HepG2 (cell line): Measurements from ENCODE around the gene TMEM250. TPM values are rescaled to one million over a fixed set of nuclear protein-coding genes. Genes with fewer than 3 reads are reported as not detected.

Experiments used
- DBP ChIP-seq: sonication (generic); formaldehyde crosslinking; IDR thresholded peaks from 2 replicates; pipeline ENCODE4 v1.4.0; 2020; ENCODE audit warnings: missing genetic modification reagents; ENCODE audit errors: not compliant biosample characterization
- HNRNPL ChIP-seq: fragments of 200-400 bp; formaldehyde crosslinking; IDR thresholded peaks from 2 replicates; pipeline ENCODE4 v1.6.1; 2017; ENCODE audit warnings: mild to moderate bottlenecking, low read depth, low read length
- KAT7 ChIP-seq: IDR thresholded peaks from 2 replicates; pipeline ENCODE4 v1.6.1; 2018; ENCODE audit warnings: borderline replicate concordance, missing compliant biosample characterization
- MXD4 ChIP-seq: IDR thresholded peaks from 2 replicates; pipeline ENCODE4 v1.6.1; 2016; ENCODE audit warnings: mild to moderate bottlenecking, missing biosample characterization, missing genetic modification reagents
- RBM22 ChIP-seq: fragments of 200-400 bp; formaldehyde crosslinking; optimal IDR thresholded peaks from 2 replicates; pipeline ENCODE3; 2017; ENCODE audit warnings: mild to moderate bottlenecking, low read length, moderate library complexity
- SAFB2 ChIP-seq: sonication (generic); formaldehyde crosslinking; IDR thresholded peaks from 2 replicates; pipeline ENCODE4 v1.5.1; 2020; ENCODE audit warnings: missing genetic modification reagents, low read depth, mild to moderate bottlenecking, borderline replicate concordance
- SKI ChIP-seq: fragments of 450-650 bp; IDR thresholded peaks from one replicate; pipeline ENCODE4 v1.6.1; 2018; ENCODE audit warnings: mild to moderate bottlenecking; ENCODE audit not compliant: partially characterized antibody
- SP2 ChIP-seq: sonication (generic); formaldehyde crosslinking; IDR thresholded peaks from 2 replicates; pipeline ENCODE4 v1.5.1; 2020; ENCODE audit warnings: mild to moderate bottlenecking, missing genetic modification reagents
- STAG1 ChIP-seq: sonication (generic); formaldehyde crosslinking; IDR thresholded peaks from 2 replicates; pipeline ENCODE4 v1.4.0; 2020; ENCODE audit warnings: missing genetic modification reagents
- TCF12 ChIP-seq, 2 experiments: fragments of 450-650 bp in 1 of 2; sonication (generic) in 1 of 2; formaldehyde crosslinking in 1 of 2; IDR thresholded peaks; 2 replicates each; pipeline versions ENCODE4 v1.6.1 to v1.8.0; 2017 to 2022; ENCODE audit warnings: antibody characterized with exemption in 1 of 2, mild to moderate bottlenecking in 1 of 2, missing genetic modification reagents in 1 of 2, moderate library complexity in 1 of 2
- ZBTB3 ChIP-seq: sonication (generic); formaldehyde crosslinking; IDR thresholded peaks from 2 replicates; pipeline ENCODE4 v1.4.0; 2020; ENCODE audit warnings: low read depth, mild to moderate bottlenecking, moderate library complexity, missing genetic modification reagents, borderline replicate concordance
- ZFAT ChIP-seq: sonication (generic); formaldehyde crosslinking; conservative IDR thresholded peaks from 2 replicates; pipeline ENCODE4 v1.8.1; 2023; ENCODE audit warnings: missing genetic modification reagents, inconsistent platforms
- ZNF383 ChIP-seq: sonication (generic); formaldehyde crosslinking; IDR thresholded peaks from 2 replicates; pipeline ENCODE4 v1.4.0; 2020; ENCODE audit warnings: missing genetic modification reagents, mild to moderate bottlenecking, borderline replicate concordance
- ZNF431 ChIP-seq: sonication (generic); formaldehyde crosslinking; IDR thresholded peaks from 2 replicates; pipeline ENCODE4 v1.9.0; 2022; ENCODE audit warnings: missing genetic modification reagents, low read depth, mild to moderate bottlenecking, borderline replicate concordance
- ZNF501 ChIP-seq: sonication (generic); formaldehyde crosslinking; IDR thresholded peaks from 2 replicates; pipeline ENCODE4 v1.5.1; 2020; ENCODE audit warnings: mild to moderate bottlenecking, moderate library complexity, missing genetic modification reagents
- ZNF549 ChIP-seq: sonication (generic); formaldehyde crosslinking; IDR thresholded peaks from 2 replicates; pipeline ENCODE4 v1.5.0; 2020; ENCODE audit warnings: missing genetic modification reagents
- polyA plus RNA-seq, 8 experiments: library from polyadenylated mRNA; depleted of rRNA in 3 of 8; stranded (reverse) in 7 of 8; unstranded in 1 of 8; fragments of >200 nt; fragmentation: Illumina TruSeq in 4 of 8; extraction: Trizol in 4 of 8; gene quantifications; 2 replicates each; pipeline versions ENCODE4 v1.2.1 to v1.2.3, GENCODE V29; 2011 to 2016; ENCODE audit warnings: low read depth in 4 of 8, missing spikeins in 1 of 8, mixed read lengths in 1 of 8; ENCODE audit not compliant: insufficient read depth in 1 of 8
- total RNA-seq, 5 experiments: library from RNA; depleted of rRNA; stranded (reverse); fragments of >200 nt; fragmentation: Illumina TruSeq; extraction: Trizol; gene quantifications; 2 replicates each; pipeline ENCODE4 v1.2.3, GENCODE V29; 2016; ENCODE audit warnings: low read depth in 1 of 5
- TF ChIP-seq, protein P1 (sequence below): sonication (generic); formaldehyde crosslinking; IDR thresholded peaks from 2 replicates; pipeline ENCODE4 v1.4.0; 2020; ENCODE audit warnings: missing genetic modification reagents, mild to moderate bottlenecking, borderline replicate concordance
- TF ChIP-seq, protein P2 (sequence below): sonication (generic); formaldehyde crosslinking; IDR thresholded peaks from 2 replicates; pipeline ENCODE4 v1.9.0; 2021; ENCODE audit warnings: missing genetic modification reagents, borderline replicate concordance
- TF ChIP-seq, protein P3 (sequence below): sonication (generic); formaldehyde crosslinking; IDR thresholded peaks from 2 replicates; pipeline ENCODE4 v1.4.0; 2020; ENCODE audit warnings: missing genetic modification reagents

The TMEM250 gene
- total and polyA plus RNA-seq, 2 of the 13 experiments (the other 11 are each of a cell fraction or from before 2014, with no cell fraction given), result 5.5 to 13.9 TPM

DNA sequence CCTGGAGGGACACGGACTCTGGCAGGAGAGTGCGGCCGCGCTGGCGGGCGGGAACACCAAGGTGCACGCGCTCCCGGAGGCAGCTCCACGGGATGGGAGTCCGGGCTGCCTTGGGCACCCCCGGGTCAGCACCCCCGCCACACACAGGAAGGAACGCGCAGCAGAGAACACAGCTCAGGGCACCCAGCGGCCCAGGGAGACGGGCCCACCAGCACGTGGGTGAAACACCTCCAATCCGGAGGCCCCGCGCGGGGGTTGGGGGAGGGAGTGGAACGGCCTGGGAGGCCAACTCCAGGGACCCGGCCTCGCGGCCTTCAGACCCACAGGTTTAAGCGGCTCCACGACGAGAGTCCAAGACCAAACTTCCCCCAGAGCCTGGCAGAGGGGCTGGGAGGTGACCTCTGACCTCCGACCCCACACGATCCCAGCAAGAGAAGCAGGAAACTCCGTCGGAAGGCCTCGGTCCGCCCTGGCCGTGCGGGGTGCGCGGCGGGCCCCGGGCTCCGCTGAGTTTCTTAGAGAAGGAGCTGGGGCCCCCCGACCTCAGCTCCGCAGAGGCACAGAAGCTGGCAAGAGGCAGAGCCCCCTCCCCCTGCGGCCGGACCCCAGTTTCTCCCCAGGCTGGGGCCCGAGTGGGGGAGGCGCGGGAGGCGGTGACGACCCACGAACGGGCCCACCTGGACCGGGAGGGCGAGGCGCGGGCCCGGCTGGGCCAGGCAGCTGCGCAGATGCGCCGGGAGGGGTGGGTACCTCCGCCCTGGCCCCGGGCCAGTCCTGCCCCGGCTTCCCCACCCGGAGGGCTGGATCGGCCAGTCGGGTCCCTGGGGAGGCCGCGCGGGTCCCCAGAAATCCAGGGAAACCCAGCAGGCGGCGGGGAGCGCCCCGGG, 24.4 kb downstream of the TMEM250 start (continued):
- TF ChIP-seq DBP (CRISPR knock-in tag) (no peak), ZBTB3 (no peak; the same call in 1 of the 2 replicates), STAG1 (CRISPR knock-in tag) (no peak), RBM22 (no peak), ZNF501 (0 out of 2 replicates have a peak, but pooled peaks have one; percentile 22), ZNF549 (no peak), MXD4 (CRISPR knock-in tag) (peak; percentile 73; the same call in 1 of the 2 replicates), SP2 (no peak), ZNF383 (CRISPR knock-in tag) (no peak), SAFB2 (CRISPR knock-in tag) (no peak), ZFAT (CRISPR knock-in tag) (no peak), HNRNPL (peak; percentile 76; the same call in 1 of the 2 replicates), ZNF431 (CRISPR knock-in tag) (no peak), KAT7 (CRISPR knock-in tag) (no peak), TCF12 (IDR thresholded peaks at IDR 0.05) (no peak), TCF12 (CRISPR knock-in tag; IDR thresholded peaks at IDR 0.05) (0 out of 2 replicates have a peak, but pooled peaks have one; percentile 18), SKI (no peak)
- TF ChIP-seq, protein P1, sequence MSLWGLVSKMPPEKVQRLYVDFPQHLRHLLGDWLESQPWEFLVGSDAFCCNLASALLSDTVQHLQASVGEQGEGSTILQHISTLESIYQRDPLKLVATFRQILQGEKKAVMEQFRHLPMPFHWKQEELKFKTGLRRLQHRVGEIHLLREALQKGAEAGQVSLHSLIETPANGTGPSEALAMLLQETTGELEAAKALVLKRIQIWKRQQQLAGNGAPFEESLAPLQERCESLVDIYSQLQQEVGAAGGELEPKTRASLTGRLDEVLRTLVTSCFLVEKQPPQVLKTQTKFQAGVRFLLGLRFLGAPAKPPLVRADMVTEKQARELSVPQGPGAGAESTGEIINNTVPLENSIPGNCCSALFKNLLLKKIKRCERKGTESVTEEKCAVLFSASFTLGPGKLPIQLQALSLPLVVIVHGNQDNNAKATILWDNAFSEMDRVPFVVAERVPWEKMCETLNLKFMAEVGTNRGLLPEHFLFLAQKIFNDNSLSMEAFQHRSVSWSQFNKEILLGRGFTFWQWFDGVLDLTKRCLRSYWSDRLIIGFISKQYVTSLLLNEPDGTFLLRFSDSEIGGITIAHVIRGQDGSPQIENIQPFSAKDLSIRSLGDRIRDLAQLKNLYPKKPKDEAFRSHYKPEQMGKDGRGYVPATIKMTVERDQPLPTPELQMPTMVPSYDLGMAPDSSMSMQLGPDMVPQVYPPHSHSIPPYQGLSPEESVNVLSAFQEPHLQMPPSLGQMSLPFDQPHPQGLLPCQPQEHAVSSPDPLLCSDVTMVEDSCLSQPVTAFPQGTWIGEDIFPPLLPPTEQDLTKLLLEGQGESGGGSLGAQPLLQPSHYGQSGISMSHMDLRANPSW, result no peak
- TF ChIP-seq, protein P2, sequence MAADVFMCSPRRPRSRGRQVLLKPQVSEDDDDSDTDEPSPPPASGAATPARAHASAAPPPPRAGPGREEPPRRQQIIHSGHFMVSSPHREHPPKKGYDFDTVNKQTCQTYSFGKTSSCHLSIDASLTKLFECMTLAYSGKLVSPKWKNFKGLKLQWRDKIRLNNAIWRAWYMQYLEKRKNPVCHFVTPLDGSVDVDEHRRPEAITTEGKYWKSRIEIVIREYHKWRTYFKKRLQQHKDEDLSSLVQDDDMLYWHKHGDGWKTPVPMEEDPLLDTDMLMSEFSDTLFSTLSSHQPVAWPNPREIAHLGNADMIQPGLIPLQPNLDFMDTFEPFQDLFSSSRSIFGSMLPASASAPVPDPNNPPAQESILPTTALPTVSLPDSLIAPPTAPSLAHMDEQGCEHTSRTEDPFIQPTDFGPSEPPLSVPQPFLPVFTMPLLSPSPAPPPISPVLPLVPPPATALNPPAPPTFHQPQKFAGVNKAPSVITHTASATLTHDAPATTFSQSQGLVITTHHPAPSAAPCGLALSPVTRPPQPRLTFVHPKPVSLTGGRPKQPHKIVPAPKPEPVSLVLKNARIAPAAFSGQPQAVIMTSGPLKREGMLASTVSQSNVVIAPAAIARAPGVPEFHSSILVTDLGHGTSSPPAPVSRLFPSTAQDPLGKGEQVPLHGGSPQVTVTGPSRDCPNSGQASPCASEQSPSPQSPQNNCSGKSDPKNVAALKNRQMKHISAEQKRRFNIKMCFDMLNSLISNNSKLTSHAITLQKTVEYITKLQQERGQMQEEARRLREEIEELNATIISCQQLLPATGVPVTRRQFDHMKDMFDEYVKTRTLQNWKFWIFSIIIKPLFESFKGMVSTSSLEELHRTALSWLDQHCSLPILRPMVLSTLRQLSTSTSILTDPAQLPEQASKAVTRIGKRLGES (CRISPR knock-in tag), result no peak
- TF ChIP-seq, protein P3, sequence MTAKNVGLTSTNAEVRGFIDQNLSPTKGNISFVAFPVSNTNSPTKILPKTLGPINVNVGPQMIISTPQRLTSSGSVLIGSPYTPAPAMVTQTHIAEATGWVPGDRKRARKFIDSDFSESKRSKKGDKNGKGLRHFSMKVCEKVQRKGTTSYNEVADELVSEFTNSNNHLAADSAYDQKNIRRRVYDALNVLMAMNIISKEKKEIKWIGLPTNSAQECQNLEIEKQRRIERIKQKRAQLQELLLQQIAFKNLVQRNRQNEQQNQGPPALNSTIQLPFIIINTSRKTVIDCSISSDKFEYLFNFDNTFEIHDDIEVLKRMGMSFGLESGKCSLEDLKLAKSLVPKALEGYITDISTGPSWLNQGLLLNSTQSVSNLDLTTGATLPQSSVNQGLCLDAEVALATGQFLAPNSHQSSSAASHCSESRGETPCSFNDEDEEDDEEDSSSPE (CRISPR knock-in tag), result peak; percentile 53; the same call in 1 of the 2 replicates
